Measurements from ENCODE around the gene RALGAPB.

DNA sequence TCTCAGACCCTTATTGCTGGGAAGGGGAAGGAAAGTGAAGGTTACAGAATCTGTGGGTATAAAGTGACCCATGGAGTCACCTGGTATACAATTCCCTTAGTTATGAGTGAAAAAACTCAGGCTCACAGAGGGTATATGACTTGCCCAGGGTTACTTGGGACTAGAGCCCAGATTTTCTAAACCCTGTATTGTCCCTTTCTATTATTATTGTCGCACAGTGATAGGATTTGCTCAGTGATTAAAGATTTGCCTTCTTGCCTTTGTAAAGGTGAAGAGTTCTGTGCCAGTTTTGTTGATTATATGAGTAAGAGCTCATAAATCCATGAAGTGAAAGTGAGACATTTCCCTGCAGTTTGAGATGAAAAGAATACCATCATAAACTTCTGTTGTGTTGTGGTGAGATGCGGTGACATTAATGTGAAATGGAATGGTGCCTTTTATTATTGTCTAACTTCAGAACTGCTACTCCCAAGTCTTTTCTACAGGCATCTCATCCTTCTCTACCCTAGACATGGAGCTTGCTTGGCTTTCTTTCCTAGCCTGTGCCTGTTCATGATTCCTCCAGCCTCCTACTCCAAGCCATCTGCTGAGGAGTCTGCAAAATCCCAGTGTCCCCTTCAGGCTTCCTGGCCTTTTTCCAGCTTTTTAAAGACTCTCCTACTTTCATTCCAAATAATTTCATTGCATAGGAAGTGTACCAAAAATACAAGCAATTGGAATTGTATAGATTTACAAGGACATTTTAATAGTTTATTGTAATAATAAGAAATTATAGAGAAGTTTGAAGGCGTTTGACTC, 74.8 kb downstream of the RALGAPB start:
- TF ChIP-seq, protein P1, sequence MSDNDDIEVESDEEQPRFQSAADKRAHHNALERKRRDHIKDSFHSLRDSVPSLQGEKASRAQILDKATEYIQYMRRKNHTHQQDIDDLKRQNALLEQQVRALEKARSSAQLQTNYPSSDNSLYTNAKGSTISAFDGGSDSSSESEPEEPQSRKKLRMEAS (IDR thresholded peaks at IDR 0.05; ENCODE audit: low read depth, low read length), result no peak
- TF ChIP-seq POLR2A (IDR thresholded peaks at IDR 0.05; ENCODE audit: extremely low read depth, insufficient read length), result no peak
- TF ChIP-seq, protein P2, sequence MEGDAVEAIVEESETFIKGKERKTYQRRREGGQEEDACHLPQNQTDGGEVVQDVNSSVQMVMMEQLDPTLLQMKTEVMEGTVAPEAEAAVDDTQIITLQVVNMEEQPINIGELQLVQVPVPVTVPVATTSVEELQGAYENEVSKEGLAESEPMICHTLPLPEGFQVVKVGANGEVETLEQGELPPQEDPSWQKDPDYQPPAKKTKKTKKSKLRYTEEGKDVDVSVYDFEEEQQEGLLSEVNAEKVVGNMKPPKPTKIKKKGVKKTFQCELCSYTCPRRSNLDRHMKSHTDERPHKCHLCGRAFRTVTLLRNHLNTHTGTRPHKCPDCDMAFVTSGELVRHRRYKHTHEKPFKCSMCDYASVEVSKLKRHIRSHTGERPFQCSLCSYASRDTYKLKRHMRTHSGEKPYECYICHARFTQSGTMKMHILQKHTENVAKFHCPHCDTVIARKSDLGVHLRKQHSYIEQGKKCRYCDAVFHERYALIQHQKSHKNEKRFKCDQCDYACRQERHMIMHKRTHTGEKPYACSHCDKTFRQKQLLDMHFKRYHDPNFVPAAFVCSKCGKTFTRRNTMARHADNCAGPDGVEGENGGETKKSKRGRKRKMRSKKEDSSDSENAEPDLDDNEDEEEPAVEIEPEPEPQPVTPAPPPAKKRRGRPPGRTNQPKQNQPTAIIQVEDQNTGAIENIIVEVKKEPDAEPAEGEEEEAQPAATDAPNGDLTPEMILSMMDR (IDR thresholded peaks at IDR 0.05; ENCODE audit: low read depth, low read length), result no peak
- no peak for TF ChIP-seq MYC (IDR thresholded peaks at IDR 0.05; ENCODE audit: low read depth, low read length)

All from NB4 (cell line).